Left renal cortex interstitium (tissue), 4 donors: ENCODE results near the gene DNAL1. TPM values are rescaled to one million over a fixed set of nuclear protein-coding genes. Genes with fewer than 3 reads are reported as not detected.

Experiments used
- polyA plus RNA-seq, 4 donors: library from polyadenylated mRNA; unstranded; fragments of 120-200 nt; gene quantifications; one replicate each; pipeline ENCODE4 v1.2.1, GENCODE V29; 2013; ENCODE audit not compliant: insufficient read length in 4 of 4

Gene DNAL1
- polyA plus RNA-seq, 4 donors, result 16.3 to 21.9 (median 21.3) TPM

Other genes starting within 250 kb of the DNAL1 start
- 100 to 1,000 TPM in 2 of 4 donors, 10 to 100 TPM in 2; 65.1 to 122 (median 90.5) TPM for gene NUMB, start 186.4 kb upstream of the DNAL1 start, polyA plus RNA-seq
- gene RIOX1, start 154.1 kb upstream of the DNAL1 start, polyA plus RNA-seq, result 10 to 100 TPM in 3 of 4 donors, 1 to 10 TPM in 1; 9.7 to 13.2 (median 10.8) TPM
- 10 to 100 TPM in 1 of 4 donors, 1 to 10 TPM in 3; 7.7 to 11.4 (median 8.7) TPM for gene ACOT1, start 107.8 kb upstream of the DNAL1 start, polyA plus RNA-seq
- gene HEATR4, start 86.0 kb upstream of the DNAL1 start, polyA plus RNA-seq, result 1 to 10 TPM; 1.0 to 3.4 (median 2.1) TPM
- 10 to 100 TPM; 54.3 to 68.5 (median 59.8) TPM for gene ACOT2, start 75.8 kb upstream of the DNAL1 start, polyA plus RNA-seq
- gene ACOT4, start 53.1 kb upstream of the DNAL1 start, polyA plus RNA-seq, result 1 to 10 TPM; 2.6 to 4.2 (median 3.7) TPM
- under 1 TPM in 2 of 4 donors, not detected in 2; 0.20 to 0.21 TPM for gene ACOT6, start 32.5 kb upstream of the DNAL1 start, polyA plus RNA-seq
- 100 to 1,000 TPM in 2 of 4 donors, 10 to 100 TPM in 2; 86.5 to 109 (median 94.9) TPM for gene PNMA1, start 69.4 kb downstream of the DNAL1 start, polyA plus RNA-seq
- 10 to 100 TPM; 21.3 to 36.2 (median 26.1) TPM for gene PTGR2, start 206.8 kb downstream of the DNAL1 start, polyA plus RNA-seq
- 10 to 100 TPM; 51.2 to 65.0 (median 56.8) TPM for gene ZNF410, start 241.9 kb downstream of the DNAL1 start, polyA plus RNA-seq